ENCODE results near the gene AIFM3.

GRCh38 chr22:20933910-20934309 is 33.1 kb upstream of the AIFM3 start:
- TF ChIP-seq CTCF (IDR thresholded peaks at IDR 0.05 in 2 of 3, conservative IDR thresholded peaks at IDR 0.05 in 1 of 3; ENCODE audit: borderline replicate concordance in 1 of 3, insufficient read depth in 1 of 3, low read depth in 2 of 3, low read length in 2 of 3) (no peak), POLR2AphosphoS5 (IDR thresholded peaks at IDR 0.05; ENCODE audit: low read depth, low read length) (no peak), POLR2A (IDR thresholded peaks at IDR 0.05; ENCODE audit: borderline replicate concordance, extremely low read depth, insufficient read depth, insufficient read length) (no peak), EZH2phosphoT487 (IDR thresholded peaks at IDR 0.05; ENCODE audit: borderline replicate concordance) (no peak), FOSL1 (IDR thresholded peaks at IDR 0.05; ENCODE audit: low read depth) (no peak), EZH2 (IDR thresholded peaks at IDR 0.05) (no peak), ATF3 (IDR thresholded peaks at IDR 0.05) (no peak), REST (IDR thresholded peaks at IDR 0.05; ENCODE audit: low read depth) (no peak), ZNF274 (IDR thresholded peaks at IDR 0.05; ENCODE audit: low read depth, low read length) (no peak), MAX (IDR thresholded peaks at IDR 0.05) (no peak), ZFX (IDR thresholded peaks at IDR 0.05) (no peak), TCF7L2 (IDR thresholded peaks at IDR 0.05; ENCODE audit: borderline replicate concordance, extremely low read depth, insufficient read depth, insufficient read length) (no peak), RAD21 (IDR thresholded peaks at IDR 0.05; ENCODE audit: low read depth) (no peak), SIN3A (IDR thresholded peaks at IDR 0.05; ENCODE audit: low read depth) (no peak)
